ENCODE results near the gene MRTFA.
"Not testable (repeated sequence)": the region's sequence is repeated elsewhere in the genome, so short reads cannot be mapped to it uniquely, and the experiment has no call there.

The MRTFA gene

DNA sequence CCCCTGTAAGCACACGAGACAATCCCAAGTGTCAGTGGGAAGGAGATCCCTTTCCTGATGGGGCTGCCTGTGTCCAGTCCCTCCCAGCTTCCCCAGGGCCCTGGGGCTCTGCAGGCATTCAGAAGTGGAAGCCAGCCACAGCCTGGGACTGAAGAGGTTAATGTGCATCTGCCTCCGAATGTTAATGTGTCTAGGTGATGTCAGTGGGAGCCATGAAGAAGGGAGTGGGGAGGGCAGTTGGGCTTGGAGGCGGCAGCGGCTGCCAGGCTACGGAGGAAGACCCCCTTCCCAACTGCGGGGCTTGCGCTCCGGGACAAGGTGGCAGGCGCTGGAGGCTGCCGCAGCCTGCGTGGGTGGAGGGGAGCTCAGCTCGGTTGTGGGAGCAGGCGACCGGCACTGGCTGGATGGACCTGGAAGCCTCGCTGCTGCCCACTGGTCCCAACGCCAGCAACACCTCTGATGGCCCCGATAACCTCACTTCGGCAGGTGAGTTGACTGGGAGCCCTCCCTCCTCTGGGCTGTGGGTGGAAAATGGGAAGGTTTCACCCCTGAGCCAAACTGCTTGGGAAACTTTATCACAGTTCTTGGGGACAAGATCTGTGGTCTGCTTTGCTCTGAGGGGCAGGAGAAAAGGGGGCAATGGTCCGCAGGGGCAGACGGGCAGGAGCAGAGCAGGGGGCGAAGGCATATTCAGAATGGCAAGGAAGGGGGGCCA lies 42.9 kb upstream of the MRTFA start, which contains the start of gene MCHR1:
Gene MCHR1, plus strand, starts transcription at position 236 of the 715 bp plus-strand sequence. Its CDS starts 169 bp downstream, at position 405.
- CTCF ChIA-PET = interaction anchor here (1.6 to 1.8 kb wide), 2 partner anchors 81 to 243 kb away, joined by 4 to 6 read pairs; no protein-coding TSS in a partner anchor
- no peak for TF ChIP-seq SP1 (IDR thresholded peaks at IDR 0.05)
- TF ChIP-seq NFRKB (IDR thresholded peaks at IDR 0.05) = no peak
- TF ChIP-seq ELF4 (IDR thresholded peaks at IDR 0.05) = no peak
- no peak for TF ChIP-seq SUZ12 (IDR thresholded peaks at IDR 0.05)
- TF ChIP-seq L3MBTL2 (conservative IDR thresholded peaks at IDR 0.05) = no peak
- no peak for TF ChIP-seq TARDBP (IDR thresholded peaks at IDR 0.05)
- TF ChIP-seq FOXM1 (IDR thresholded peaks at IDR 0.05; ENCODE audit: borderline replicate concordance) = no peak
- TF ChIP-seq HDGF (IDR thresholded peaks at IDR 0.05; ENCODE audit: borderline replicate concordance) = no peak
- TF ChIP-seq, protein P1, sequence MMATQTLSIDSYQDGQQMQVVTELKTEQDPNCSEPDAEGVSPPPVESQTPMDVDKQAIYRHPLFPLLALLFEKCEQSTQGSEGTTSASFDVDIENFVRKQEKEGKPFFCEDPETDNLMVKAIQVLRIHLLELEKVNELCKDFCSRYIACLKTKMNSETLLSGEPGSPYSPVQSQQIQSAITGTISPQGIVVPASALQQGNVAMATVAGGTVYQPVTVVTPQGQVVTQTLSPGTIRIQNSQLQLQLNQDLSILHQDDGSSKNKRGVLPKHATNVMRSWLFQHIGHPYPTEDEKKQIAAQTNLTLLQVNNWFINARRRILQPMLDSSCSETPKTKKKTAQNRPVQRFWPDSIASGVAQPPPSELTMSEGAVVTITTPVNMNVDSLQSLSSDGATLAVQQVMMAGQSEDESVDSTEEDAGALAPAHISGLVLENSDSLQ (IDR thresholded peaks at IDR 0.05) = no peak
- no peak for DNase-seq (ENCODE audit: extremely low spot score)
- POLR2A ChIA-PET = interaction anchor here (1.2 to 1.6 kb wide), 2 partner anchors 27 to 139 kb away, joined by 3 to 4 read pairs; no protein-coding TSS in a partner anchor

DNA sequence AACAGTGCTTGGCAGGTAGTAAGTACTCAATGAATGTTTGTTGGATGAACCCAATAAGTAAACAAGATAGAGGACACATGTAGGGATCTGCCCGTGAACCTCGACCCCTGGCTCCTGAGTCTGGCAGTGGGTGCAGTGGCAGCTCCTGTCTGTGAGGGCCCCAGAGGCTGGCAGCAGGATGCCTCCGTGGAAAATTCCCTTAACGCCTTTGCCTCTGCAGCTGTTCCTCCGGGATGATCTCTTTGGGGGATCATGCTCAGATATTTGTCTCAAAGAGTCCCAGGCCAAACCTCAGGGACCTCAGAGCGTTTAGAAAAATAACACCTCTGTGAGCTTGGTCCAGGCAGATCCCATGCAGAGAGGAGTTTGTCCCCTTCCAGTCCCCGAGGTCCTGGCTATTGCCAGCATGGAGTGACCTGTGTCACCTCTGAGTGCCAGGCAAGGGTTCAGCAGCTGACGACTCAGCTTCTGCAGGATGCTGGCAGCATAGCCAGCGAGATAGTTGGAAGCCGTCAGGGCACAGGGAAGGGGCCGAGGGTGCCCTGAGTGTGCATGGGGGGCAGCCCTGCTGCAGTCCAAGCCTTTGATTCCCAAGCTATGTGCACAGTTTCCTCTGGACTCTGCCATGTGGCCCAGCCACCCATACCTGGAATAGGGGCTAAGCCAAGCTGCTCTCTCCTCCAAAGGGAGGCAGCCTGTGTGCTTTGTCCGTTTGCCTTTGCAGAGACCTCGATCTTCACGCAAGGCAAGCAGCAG lies 42.2 kb upstream of the MRTFA start:
- ChIA-PET CTCF (interaction anchor here (1.8 kb wide), 1 partner anchor 242 kb away, joined by 6 read pairs; no protein-coding TSS in a partner anchor), POLR2A (interaction anchor here (1.6 kb wide), 1 partner anchor 27 kb away, joined by 4 read pairs; no protein-coding TSS in a partner anchor)
- no peak for DNase-seq (ENCODE audit: extremely low spot score)
- TF ChIP-seq ZNF384 (IDR thresholded peaks at IDR 0.05) = no peak
- TF ChIP-seq SP1 (IDR thresholded peaks at IDR 0.05) = no peak
- no peak for TF ChIP-seq ARNT (IDR thresholded peaks at IDR 0.05)
- TF ChIP-seq BHLHE40 (IDR thresholded peaks at IDR 0.05; ENCODE audit: borderline replicate concordance) = no peak
- TF ChIP-seq CTBP1 (IDR thresholded peaks at IDR 0.05; ENCODE audit: borderline replicate concordance) = no peak
- TF ChIP-seq ELF4 (IDR thresholded peaks at IDR 0.05) = no peak

DNA sequence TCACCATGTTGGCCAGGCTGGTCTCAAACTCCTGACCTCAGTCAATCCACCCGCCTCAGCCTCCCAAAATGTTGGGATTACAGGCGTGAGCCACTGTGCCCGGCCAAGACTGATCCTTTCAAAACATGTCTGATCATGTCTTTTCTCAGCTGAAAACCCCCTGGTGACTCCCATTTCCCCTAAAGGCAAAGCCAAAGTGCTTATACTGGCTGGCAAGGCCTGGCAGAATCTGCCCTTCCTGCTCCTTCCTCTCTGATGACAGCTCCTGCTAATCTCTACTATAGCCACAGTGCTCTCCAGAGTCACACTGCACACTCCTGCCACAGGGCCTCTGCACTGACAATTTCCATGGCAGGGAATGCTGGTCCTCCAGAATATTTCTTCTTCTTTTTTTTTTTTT lies 40.1 kb upstream of the MRTFA start:
- no peak for DNase-seq (ENCODE audit: extremely low spot score)
- POLR2A ChIA-PET = interaction anchor here (1.7 kb wide), 1 partner anchor 24 kb away, joined by 5 read pairs; no protein-coding TSS in a partner anchor
- CTCF ChIA-PET = no interaction called here
- TF ChIP-seq ZNF384 (IDR thresholded peaks at IDR 0.05) (no peak), FOXM1 (IDR thresholded peaks at IDR 0.05; ENCODE audit: borderline replicate concordance) (no peak), BHLHE40 (IDR thresholded peaks at IDR 0.05; ENCODE audit: borderline replicate concordance) (no peak), NFRKB (IDR thresholded peaks at IDR 0.05) (no peak), FOXK2 (IDR thresholded peaks at IDR 0.05) (no peak), ELF4 (IDR thresholded peaks at IDR 0.05) (no peak), TARDBP (IDR thresholded peaks at IDR 0.05) (no peak), HDGF (IDR thresholded peaks at IDR 0.05; ENCODE audit: borderline replicate concordance) (no peak), SP1 (IDR thresholded peaks at IDR 0.05) (no peak), L3MBTL2 (conservative IDR thresholded peaks at IDR 0.05) (no peak), SUZ12 (IDR thresholded peaks at IDR 0.05) (no peak)

DNA sequence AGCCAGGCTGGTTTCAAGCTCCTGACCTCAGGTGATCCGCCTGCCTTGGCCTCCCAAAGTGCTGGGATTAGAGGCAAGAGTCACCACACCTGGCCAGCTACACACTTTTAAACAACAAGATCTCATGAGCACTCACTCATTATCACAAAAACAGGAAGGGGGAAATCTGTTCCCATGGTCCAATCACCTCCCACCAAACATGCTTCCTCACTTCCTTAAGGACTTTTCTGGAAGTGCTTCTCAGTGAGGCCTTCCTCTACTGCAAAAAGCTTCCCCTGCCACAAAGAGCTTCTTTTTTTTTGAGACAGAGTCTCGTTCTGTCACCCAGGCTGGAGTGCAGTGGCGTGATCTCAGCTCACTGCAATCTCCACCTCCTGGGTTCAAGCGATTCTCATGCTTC lies 39.6 kb upstream of the MRTFA start:
- POLR2A ChIA-PET = interaction anchor here (1.7 kb wide), 1 partner anchor 24 kb away, joined by 5 read pairs; no protein-coding TSS in a partner anchor
- DNase-seq (ENCODE audit: extremely low spot score) = not testable (repeated sequence)
- CTCF ChIA-PET = interaction anchor here (0.5 kb wide), 1 partner anchor 144 kb away, joined by 3 read pairs; no protein-coding TSS in a partner anchor

DNA sequence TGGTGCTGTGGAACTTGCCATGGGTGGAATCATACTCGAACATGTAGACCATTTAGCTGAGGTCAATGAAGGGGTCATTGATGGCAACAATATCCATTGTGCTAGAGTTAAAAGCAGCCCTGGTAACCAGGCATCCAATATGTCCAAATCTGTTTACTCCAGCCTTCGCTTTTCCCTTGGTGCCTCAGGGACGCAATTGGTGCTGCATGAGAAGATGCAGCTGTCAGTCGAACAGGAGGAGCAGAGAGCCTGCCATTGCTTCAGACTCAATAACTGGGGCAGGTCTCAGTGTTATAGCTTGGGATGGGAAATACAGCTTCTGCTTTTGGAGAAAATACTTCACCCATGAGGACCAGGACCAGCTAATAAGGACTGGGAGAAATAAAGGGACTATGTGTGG lies 37.8 kb upstream of the MRTFA start:
- ChIA-PET CTCF (interaction anchor here (1.0 to 1.2 kb wide), 2 partner anchors 8 to 20 kb away, joined by 3 read pairs; no protein-coding TSS in a partner anchor), POLR2A (no interaction called here)

DNA sequence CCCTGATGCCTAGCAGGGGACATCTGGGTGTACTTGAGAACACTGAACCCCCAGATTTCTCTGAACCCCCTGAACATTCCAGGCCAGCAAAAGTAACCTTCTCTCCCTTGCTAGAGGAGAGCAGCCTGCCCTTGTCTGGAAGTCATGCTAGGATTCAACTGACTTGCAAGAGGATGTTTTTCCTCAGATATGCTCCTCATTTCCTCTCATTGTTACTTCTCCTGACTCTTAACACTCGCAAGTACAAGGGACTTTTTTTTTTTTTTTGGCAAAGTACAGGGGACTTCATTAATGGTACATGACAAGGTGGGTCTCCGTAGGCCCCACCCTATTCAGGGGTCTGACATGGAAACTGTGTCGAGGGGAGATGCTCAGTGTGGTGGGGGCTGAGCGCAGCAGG lies 36.5 kb upstream of the MRTFA start:
- DNase-seq (ENCODE audit: extremely low spot score) = no peak
- TF ChIP-seq BHLHE40 (IDR thresholded peaks at IDR 0.05; ENCODE audit: borderline replicate concordance) (no peak), TARDBP (IDR thresholded peaks at IDR 0.05) (no peak), FOXA1 (IDR thresholded peaks at IDR 0.05) (no peak)
- ChIA-PET CTCF (no interaction called here), POLR2A (no interaction called here)

More for the DNA sequence above, 37.8 kb upstream of the MRTFA start:
- no peak for DNase-seq (ENCODE audit: extremely low spot score)
- no peak for TF ChIP-seq FOXM1 (IDR thresholded peaks at IDR 0.05; ENCODE audit: borderline replicate concordance)
- TF ChIP-seq ZNF384 (IDR thresholded peaks at IDR 0.05) = no peak
- TF ChIP-seq TARDBP (IDR thresholded peaks at IDR 0.05) = no peak
- no peak for TF ChIP-seq ELF4 (IDR thresholded peaks at IDR 0.05)
- no peak for TF ChIP-seq SP1 (IDR thresholded peaks at IDR 0.05)
- no peak for TF ChIP-seq LEF1 (IDR thresholded peaks at IDR 0.05; ENCODE audit: borderline replicate concordance)
- TF ChIP-seq HDGF (IDR thresholded peaks at IDR 0.05; ENCODE audit: borderline replicate concordance) = no peak
- TF ChIP-seq, protein P1 (IDR thresholded peaks at IDR 0.05) = no peak
- no peak for TF ChIP-seq FOXA1 (IDR thresholded peaks at IDR 0.05)
- TF ChIP-seq NFRKB (IDR thresholded peaks at IDR 0.05) = no peak
- TF ChIP-seq SUZ12 (IDR thresholded peaks at IDR 0.05) = no peak
- no peak for TF ChIP-seq ARNT (IDR thresholded peaks at IDR 0.05)
